Measurements from ENCODE around the gene RBM20. TPM values are rescaled to one million over a fixed set of nuclear protein-coding genes. Genes with fewer than 3 reads are reported as not detected.

RBM20 gene
- polyA plus RNA-seq, 1 donor (not counting 4 experiments of a cell fraction or from before 2014, with no cell fraction given), result 0.01 TPM

DNA sequence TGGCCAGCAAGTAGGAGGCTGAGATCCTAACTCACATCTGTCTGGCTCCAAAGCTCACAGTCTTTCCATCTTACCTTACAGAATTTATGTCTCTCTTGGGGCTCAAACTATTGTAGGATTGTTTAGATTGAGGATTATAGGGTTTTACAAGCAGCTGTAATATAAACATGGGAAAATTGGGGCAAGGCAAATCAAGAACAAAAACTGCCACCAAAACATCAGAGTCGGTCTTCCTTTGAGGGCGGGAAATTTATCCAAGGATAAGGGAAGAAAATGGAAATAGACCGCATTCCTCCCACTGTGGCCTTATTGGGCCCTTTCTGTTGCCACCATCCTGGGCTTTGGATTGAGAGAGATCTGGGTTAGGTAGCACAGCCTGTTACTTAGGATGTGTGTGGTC, 22.5 kb downstream of the RBM20 start:
- no peak for DNase-seq (ENCODE audit: low read depth, low spot score)
- TF ChIP-seq, protein P1, sequence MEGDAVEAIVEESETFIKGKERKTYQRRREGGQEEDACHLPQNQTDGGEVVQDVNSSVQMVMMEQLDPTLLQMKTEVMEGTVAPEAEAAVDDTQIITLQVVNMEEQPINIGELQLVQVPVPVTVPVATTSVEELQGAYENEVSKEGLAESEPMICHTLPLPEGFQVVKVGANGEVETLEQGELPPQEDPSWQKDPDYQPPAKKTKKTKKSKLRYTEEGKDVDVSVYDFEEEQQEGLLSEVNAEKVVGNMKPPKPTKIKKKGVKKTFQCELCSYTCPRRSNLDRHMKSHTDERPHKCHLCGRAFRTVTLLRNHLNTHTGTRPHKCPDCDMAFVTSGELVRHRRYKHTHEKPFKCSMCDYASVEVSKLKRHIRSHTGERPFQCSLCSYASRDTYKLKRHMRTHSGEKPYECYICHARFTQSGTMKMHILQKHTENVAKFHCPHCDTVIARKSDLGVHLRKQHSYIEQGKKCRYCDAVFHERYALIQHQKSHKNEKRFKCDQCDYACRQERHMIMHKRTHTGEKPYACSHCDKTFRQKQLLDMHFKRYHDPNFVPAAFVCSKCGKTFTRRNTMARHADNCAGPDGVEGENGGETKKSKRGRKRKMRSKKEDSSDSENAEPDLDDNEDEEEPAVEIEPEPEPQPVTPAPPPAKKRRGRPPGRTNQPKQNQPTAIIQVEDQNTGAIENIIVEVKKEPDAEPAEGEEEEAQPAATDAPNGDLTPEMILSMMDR (optimal IDR thresholded peaks at IDR 0.05 in 1 of 3, IDR thresholded peaks at IDR 0.05 in 1 of 3, conservative IDR thresholded peaks at IDR 0.05 in 1 of 3; ENCODE audit: extremely low read depth in 1 of 3, insufficient read depth in 2 of 3, low read length in 3 of 3), result no peak
- no peak for TF ChIP-seq EZH2 (IDR thresholded peaks at IDR 0.05; ENCODE audit: low read length)
- no peaks in the 10 kb centered on the region for H3K9me3 ChIP-seq (ENCODE audit: control insufficient read depth, low read depth, low read length)
- H4K20me1 ChIP-seq (ENCODE audit: control insufficient read depth, extremely low read depth, insufficient read depth, low read length), result no peaks in the 10 kb centered on the region
- no peak overlapping the region for H2AFZ ChIP-seq (ENCODE audit: control insufficient read depth, low read length)
- H3K9ac ChIP-seq (ENCODE audit: control insufficient read depth, extremely low read depth, insufficient read depth, low read length), result no peak overlapping the region
- H3K4me1 ChIP-seq (ENCODE audit: control insufficient read depth, extremely low read depth, insufficient read depth, low read length), result peaks cover 9% of the 10 kb centered on the region
- H3K36me3 ChIP-seq (ENCODE audit: control insufficient read depth in 2 of 2, extremely low read depth in 1 of 2, insufficient read depth in 2 of 2, low read length in 2 of 2), result no peaks in the 10 kb centered on the region
- dilution Hi-C loops (cut with MboI; ENCODE audit: extremely low pct_ligation_motif_present, low sequenced_read_pairs), result no loop called here
- no peak overlapping the region for H3K4me3 ChIP-seq (ENCODE audit: control insufficient read depth in 2 of 3, extremely low read depth in 1 of 3, insufficient read depth in 2 of 3, low read depth in 1 of 3, low read length in 3 of 3)
- H3K27me3 ChIP-seq (ENCODE audit: control insufficient read depth, extremely low read depth, insufficient read depth, low read length), result no peaks in the 10 kb centered on the region
- no peaks in the 10 kb centered on the region for H3K9me1 ChIP-seq (ENCODE audit: control insufficient read depth, extremely low read depth, insufficient read depth, low read length)
- H3K4me2 ChIP-seq (ENCODE audit: control insufficient read depth, extremely low read depth, insufficient read depth, low read depth, low read length), result no peak overlapping the region
- no peak overlapping the region for H3K27ac ChIP-seq (ENCODE audit: control insufficient read depth, insufficient read depth, low read length)
- no peaks in the 10 kb centered on the region for H3K79me2 ChIP-seq (ENCODE audit: control insufficient read depth, insufficient read depth, low read length)
- no peak for FAIRE-seq

DNA sequence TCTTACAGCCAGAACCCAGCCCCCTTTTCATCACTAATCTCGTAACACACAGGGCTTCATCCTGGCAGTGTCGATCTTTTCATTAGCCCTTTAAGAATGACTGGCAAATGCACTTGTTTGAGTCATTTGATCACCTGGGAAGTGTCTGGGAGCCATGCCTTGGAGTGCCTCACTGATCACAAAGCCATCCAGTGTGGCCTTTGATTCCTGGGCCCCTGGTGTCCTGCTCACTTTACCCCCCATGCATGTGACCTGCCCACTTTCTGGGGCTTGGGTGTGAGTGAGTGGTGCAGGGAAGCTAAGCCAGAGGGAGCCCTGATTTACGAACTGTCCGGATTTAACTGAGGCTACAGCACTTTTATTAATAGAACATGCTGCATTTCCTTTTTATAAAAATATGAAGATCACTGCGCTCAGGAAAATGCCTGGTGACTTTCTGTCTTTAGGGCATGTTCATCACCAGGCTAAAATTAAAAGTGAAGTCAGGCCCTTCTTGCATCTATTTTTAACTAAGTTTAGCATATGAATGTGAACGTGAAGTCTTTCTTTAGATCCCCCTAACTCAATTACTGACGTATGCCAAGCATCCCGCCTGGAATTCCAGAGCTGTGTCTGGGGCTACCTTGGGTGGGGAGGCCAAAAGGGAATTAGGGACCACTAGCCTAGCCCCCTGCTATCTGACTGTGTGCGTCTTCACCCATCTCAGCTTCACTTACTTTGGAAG, 23.6 kb downstream of the RBM20 start:
- no peaks in the 10 kb centered on the region for H3K36me3 ChIP-seq (ENCODE audit: control insufficient read depth in 2 of 2, extremely low read depth in 1 of 2, insufficient read depth in 2 of 2, low read length in 2 of 2)
- no peaks in the 10 kb centered on the region for H3K9me1 ChIP-seq (ENCODE audit: control insufficient read depth, extremely low read depth, insufficient read depth, low read length)
- H3K4me3 ChIP-seq (ENCODE audit: control insufficient read depth in 2 of 3, extremely low read depth in 1 of 3, insufficient read depth in 2 of 3, low read depth in 1 of 3, low read length in 3 of 3), result no peak overlapping the region
- H3K4me2 ChIP-seq (ENCODE audit: control insufficient read depth, extremely low read depth, insufficient read depth, low read depth, low read length), result no peak overlapping the region
- H4K20me1 ChIP-seq (ENCODE audit: control insufficient read depth, extremely low read depth, insufficient read depth, low read length), result no peaks in the 10 kb centered on the region
- H2AFZ ChIP-seq (ENCODE audit: control insufficient read depth, low read length), result no peak overlapping the region
- H3K9ac ChIP-seq (ENCODE audit: control insufficient read depth, extremely low read depth, insufficient read depth, low read length), result no peak overlapping the region
- DNase-seq (ENCODE audit: low read depth, low spot score) (no peak), FAIRE-seq (no peak)
- no peaks in the 10 kb centered on the region for H3K9me3 ChIP-seq (ENCODE audit: control insufficient read depth, low read depth, low read length)
- no peak overlapping the region for H3K27ac ChIP-seq (ENCODE audit: control insufficient read depth, insufficient read depth, low read length)
- peaks cover 13% of the 10 kb centered on the region for H3K4me1 ChIP-seq (ENCODE audit: control insufficient read depth, extremely low read depth, insufficient read depth, low read length)
- TF ChIP-seq, protein P1 (optimal IDR thresholded peaks at IDR 0.05 in 1 of 3, IDR thresholded peaks at IDR 0.05 in 1 of 3, conservative IDR thresholded peaks at IDR 0.05 in 1 of 3; ENCODE audit: extremely low read depth in 1 of 3, insufficient read depth in 2 of 3, low read length in 3 of 3), result no peak
- TF ChIP-seq EZH2 (IDR thresholded peaks at IDR 0.05; ENCODE audit: low read length), result no peak
- dilution Hi-C loops (cut with MboI; ENCODE audit: extremely low pct_ligation_motif_present, low sequenced_read_pairs), result no loop called here
- H3K79me2 ChIP-seq (ENCODE audit: control insufficient read depth, insufficient read depth, low read length), result no peaks in the 10 kb centered on the region
- no peaks in the 10 kb centered on the region for H3K27me3 ChIP-seq (ENCODE audit: control insufficient read depth, extremely low read depth, insufficient read depth, low read length)

All from keratinocyte (primary cell).